WTC11 (cell line): Measurements from ENCODE around the gene TINAGL1.

Source experiments
- ATF3 ChIP-seq: sonication (generic); formaldehyde crosslinking; conservative IDR thresholded peaks from 2 replicates; pipeline ENCODE4 v1.8.1; 2022; ENCODE audit warnings: mild to moderate bottlenecking, missing genetic modification reagents
- CREB1 ChIP-seq: sonication (generic); formaldehyde crosslinking; IDR thresholded peaks from 2 replicates; pipeline ENCODE4 v1.8.0; 2023; ENCODE audit warnings: mild to moderate bottlenecking, missing genetic modification reagents
- CREM ChIP-seq: sonication (generic); formaldehyde crosslinking; IDR thresholded peaks from 2 replicates; pipeline ENCODE4 v1.8.1; 2022; ENCODE audit warnings: mild to moderate bottlenecking, missing genetic modification reagents, moderate library complexity
- FOXP1 ChIP-seq: sonication (generic); formaldehyde crosslinking; IDR thresholded peaks from 2 replicates; pipeline ENCODE4 v1.8.0; 2022; ENCODE audit warnings: missing genetic modification reagents, mild to moderate bottlenecking, moderate library complexity, borderline replicate concordance
- GABPB1 ChIP-seq: sonication (generic); formaldehyde crosslinking; IDR thresholded peaks from 2 replicates; pipeline ENCODE4 v1.8.1; 2023; ENCODE audit warnings: mild to moderate bottlenecking, missing genetic modification reagents
- JUN ChIP-seq: sonication (generic); formaldehyde crosslinking; IDR thresholded peaks from 2 replicates; pipeline ENCODE4 v1.8.0; 2023; ENCODE audit warnings: mild to moderate bottlenecking, missing genetic modification reagents
- KAT7 ChIP-seq: sonication (generic); formaldehyde crosslinking; IDR thresholded peaks from 2 replicates; pipeline ENCODE4 v1.8.1; 2023; ENCODE audit warnings: missing genetic modification reagents, mild to moderate bottlenecking, borderline replicate concordance
- TEAD4 ChIP-seq: sonication (generic); formaldehyde crosslinking; IDR thresholded peaks from 2 replicates; pipeline ENCODE4 v1.8.0; 2022; ENCODE audit warnings: mild to moderate bottlenecking, missing genetic modification reagents
- TF ChIP-seq, protein P1 (sequence below): fragments of 200-600 bp; IDR thresholded peaks from 2 replicates; pipeline ENCODE4 v1.8.0; 2022; ENCODE audit warnings: antibody characterized with exemption
- TF ChIP-seq, protein P2 (sequence below): sonication (generic); formaldehyde crosslinking; IDR thresholded peaks from 2 replicates; pipeline ENCODE4 v1.8.1; 2023; ENCODE audit warnings: mild to moderate bottlenecking, missing genetic modification reagents
- TF ChIP-seq, protein P3 (sequence below): sonication (generic); formaldehyde crosslinking; IDR thresholded peaks from 2 replicates; pipeline ENCODE4 v1.8.0; 2023; ENCODE audit warnings: missing genetic modification reagents
- TF ChIP-seq, protein P4 (sequence below): sonication (generic); formaldehyde crosslinking; IDR thresholded peaks from 2 replicates; pipeline ENCODE4 v1.8.1; 2022; ENCODE audit warnings: low read depth, mild to moderate bottlenecking, moderate library complexity, missing genetic modification reagents, borderline replicate concordance
- TF ChIP-seq, protein P5 (sequence below): sonication (generic); formaldehyde crosslinking; IDR thresholded peaks from 2 replicates; pipeline ENCODE4 v1.8.0; 2022; ENCODE audit warnings: mild to moderate bottlenecking, missing genetic modification reagents
- TF ChIP-seq, protein P6 (sequence below): sonication (generic); formaldehyde crosslinking; IDR thresholded peaks from 2 replicates; pipeline ENCODE4 v1.8.0; 2022; ENCODE audit warnings: mild to moderate bottlenecking, missing genetic modification reagents

GRCh38 chr1:31549809-31550620 lies 26.3 kb upstream of the TINAGL1 start:
- TF ChIP-seq, protein P1, sequence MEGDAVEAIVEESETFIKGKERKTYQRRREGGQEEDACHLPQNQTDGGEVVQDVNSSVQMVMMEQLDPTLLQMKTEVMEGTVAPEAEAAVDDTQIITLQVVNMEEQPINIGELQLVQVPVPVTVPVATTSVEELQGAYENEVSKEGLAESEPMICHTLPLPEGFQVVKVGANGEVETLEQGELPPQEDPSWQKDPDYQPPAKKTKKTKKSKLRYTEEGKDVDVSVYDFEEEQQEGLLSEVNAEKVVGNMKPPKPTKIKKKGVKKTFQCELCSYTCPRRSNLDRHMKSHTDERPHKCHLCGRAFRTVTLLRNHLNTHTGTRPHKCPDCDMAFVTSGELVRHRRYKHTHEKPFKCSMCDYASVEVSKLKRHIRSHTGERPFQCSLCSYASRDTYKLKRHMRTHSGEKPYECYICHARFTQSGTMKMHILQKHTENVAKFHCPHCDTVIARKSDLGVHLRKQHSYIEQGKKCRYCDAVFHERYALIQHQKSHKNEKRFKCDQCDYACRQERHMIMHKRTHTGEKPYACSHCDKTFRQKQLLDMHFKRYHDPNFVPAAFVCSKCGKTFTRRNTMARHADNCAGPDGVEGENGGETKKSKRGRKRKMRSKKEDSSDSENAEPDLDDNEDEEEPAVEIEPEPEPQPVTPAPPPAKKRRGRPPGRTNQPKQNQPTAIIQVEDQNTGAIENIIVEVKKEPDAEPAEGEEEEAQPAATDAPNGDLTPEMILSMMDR, result no peak
- TF ChIP-seq, protein P2, sequence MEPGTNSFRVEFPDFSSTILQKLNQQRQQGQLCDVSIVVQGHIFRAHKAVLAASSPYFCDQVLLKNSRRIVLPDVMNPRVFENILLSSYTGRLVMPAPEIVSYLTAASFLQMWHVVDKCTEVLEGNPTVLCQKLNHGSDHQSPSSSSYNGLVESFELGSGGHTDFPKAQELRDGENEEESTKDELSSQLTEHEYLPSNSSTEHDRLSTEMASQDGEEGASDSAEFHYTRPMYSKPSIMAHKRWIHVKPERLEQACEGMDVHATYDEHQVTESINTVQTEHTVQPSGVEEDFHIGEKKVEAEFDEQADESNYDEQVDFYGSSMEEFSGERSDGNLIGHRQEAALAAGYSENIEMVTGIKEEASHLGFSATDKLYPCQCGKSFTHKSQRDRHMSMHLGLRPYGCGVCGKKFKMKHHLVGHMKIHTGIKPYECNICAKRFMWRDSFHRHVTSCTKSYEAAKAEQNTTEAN (CRISPR knock-in tag), result no peak
- TF ChIP-seq ATF3 (CRISPR knock-in tag) (no peak), GABPB1 (CRISPR knock-in tag) (no peak), FOXP1 (CRISPR knock-in tag) (no peak), KAT7 (CRISPR knock-in tag) (no peak), CREM (CRISPR knock-in tag) (no peak), JUN (CRISPR knock-in tag) (no peak), CREB1 (CRISPR knock-in tag) (no peak), TEAD4 (CRISPR knock-in tag) (no peak)
- TF ChIP-seq, protein P3, sequence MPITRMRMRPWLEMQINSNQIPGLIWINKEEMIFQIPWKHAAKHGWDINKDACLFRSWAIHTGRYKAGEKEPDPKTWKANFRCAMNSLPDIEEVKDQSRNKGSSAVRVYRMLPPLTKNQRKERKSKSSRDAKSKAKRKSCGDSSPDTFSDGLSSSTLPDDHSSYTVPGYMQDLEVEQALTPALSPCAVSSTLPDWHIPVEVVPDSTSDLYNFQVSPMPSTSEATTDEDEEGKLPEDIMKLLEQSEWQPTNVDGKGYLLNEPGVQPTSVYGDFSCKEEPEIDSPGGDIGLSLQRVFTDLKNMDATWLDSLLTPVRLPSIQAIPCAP, result no peak
- TF ChIP-seq, protein P4, sequence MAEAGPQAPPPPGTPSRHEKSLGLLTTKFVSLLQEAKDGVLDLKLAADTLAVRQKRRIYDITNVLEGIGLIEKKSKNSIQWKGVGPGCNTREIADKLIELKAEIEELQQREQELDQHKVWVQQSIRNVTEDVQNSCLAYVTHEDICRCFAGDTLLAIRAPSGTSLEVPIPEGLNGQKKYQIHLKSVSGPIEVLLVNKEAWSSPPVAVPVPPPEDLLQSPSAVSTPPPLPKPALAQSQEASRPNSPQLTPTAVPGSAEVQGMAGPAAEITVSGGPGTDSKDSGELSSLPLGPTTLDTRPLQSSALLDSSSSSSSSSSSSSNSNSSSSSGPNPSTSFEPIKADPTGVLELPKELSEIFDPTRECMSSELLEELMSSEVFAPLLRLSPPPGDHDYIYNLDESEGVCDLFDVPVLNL (CRISPR knock-in tag), result no peak
- TF ChIP-seq, protein P5, sequence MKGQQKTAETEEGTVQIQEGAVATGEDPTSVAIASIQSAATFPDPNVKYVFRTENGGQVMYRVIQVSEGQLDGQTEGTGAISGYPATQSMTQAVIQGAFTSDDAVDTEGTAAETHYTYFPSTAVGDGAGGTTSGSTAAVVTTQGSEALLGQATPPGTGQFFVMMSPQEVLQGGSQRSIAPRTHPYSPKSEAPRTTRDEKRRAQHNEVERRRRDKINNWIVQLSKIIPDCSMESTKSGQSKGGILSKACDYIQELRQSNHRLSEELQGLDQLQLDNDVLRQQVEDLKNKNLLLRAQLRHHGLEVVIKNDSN, result no peak
- TF ChIP-seq, protein P6, sequence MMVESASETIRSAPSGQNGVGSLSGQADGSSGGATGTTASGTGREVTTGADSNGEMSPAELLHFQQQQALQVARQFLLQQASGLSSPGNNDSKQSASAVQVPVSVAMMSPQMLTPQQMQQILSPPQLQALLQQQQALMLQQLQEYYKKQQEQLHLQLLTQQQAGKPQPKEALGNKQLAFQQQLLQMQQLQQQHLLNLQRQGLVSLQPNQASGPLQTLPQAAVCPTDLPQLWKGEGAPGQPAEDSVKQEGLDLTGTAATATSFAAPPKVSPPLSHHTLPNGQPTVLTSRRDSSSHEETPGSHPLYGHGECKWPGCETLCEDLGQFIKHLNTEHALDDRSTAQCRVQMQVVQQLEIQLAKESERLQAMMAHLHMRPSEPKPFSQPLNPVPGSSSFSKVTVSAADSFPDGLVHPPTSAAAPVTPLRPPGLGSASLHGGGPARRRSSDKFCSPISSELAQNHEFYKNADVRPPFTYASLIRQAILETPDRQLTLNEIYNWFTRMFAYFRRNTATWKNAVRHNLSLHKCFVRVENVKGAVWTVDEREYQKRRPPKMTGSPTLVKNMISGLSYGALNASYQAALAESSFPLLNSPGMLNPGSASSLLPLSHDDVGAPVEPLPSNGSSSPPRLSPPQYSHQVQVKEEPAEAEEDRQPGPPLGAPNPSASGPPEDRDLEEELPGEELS (CRISPR knock-in tag), result no peak
